HG02970 (cell line): Measurements from ENCODE around the gene NFIC.
"Not testable (repeated sequence)": the region's sequence is repeated elsewhere in the genome, so short reads cannot be mapped to it uniquely, and the experiment has no call there.

Source experiments
- ATAC-seq: cut with Tn5 transposase; IDR thresholded peaks from one replicate; pipeline ENCODE4 v1.9.1; 2021; ENCODE audit warnings: mild to moderate bottlenecking, moderate library complexity, moderate number of reproducible peaks; ENCODE audit not compliant: unreplicated experiment, low FRiP score

NFIC gene

GRCh38 chr19:3413796-3414327 lies 47.5 kb downstream of the NFIC start:
- no peak for ATAC-seq

GRCh38 chr19:3415695-3416094 lies 49.3 kb downstream of the NFIC start:
- no peak for ATAC-seq

- ATAC-seq, result no peak
Observed at GRCh38 chr19:3420244-3420755, 53.9 kb downstream of the NFIC start.

- no peak for ATAC-seq
Observed at GRCh38 chr19:3420909-3421619, 54.7 kb downstream of the NFIC start.

GRCh38 chr19:3421656-3422055 lies 55.3 kb downstream of the NFIC start:
- not testable (repeated sequence) for ATAC-seq

GRCh38 chr19:3423183-3423829 lies 56.9 kb downstream of the NFIC start:
- no peak for ATAC-seq

GRCh38 chr19:3426433-3426832 lies 60.0 kb downstream of the NFIC start:
- ATAC-seq, result no peak

GRCh38 chr19:3430366-3430680 lies 63.9 kb downstream of the NFIC start:
- not testable (repeated sequence) for ATAC-seq

- no peak for ATAC-seq
Observed at GRCh38 chr19:3431760-3432397, 65.5 kb downstream of the NFIC start.

- no peak for ATAC-seq
Observed at GRCh38 chr19:3433313-3433712, 66.9 kb downstream of the NFIC start.

GRCh38 chr19:3433805-3434540 lies 67.6 kb downstream of the NFIC start:
- ATAC-seq, result no peak

- peak; percentile 89 for ATAC-seq
Observed at GRCh38 chr19:3434630-3435553, 68.5 kb downstream of the NFIC start.

- no peak for ATAC-seq
Observed at GRCh38 chr19:3440082-3440481, 73.7 kb downstream of the NFIC start.

- no peak for ATAC-seq
Observed at GRCh38 chr19:3441089-3441985, 75.0 kb downstream of the NFIC start.

- ATAC-seq, result no peak
Observed at GRCh38 chr19:3441986-3442329, 75.6 kb downstream of the NFIC start.

GRCh38 chr19:3442487-3443071 lies 76.2 kb downstream of the NFIC start:
- ATAC-seq, result no peak

- ATAC-seq, result no peak
Observed at GRCh38 chr19:3443840-3444694, 77.7 kb downstream of the NFIC start.
